Glutamatergic neuron (in vitro differentiated cells): Measurements from ENCODE around the gene ATG9A. TPM values are rescaled to one million over a fixed set of nuclear protein-coding genes. Genes with fewer than 3 reads are reported as not detected.
"Not testable (repeated sequence)": the region's sequence is repeated elsewhere in the genome, so short reads cannot be mapped to it uniquely, and the experiment has no call there.

Experiments
- DNase-seq: peaks from one replicate; pipeline ENCODE4 v3.0.0; 2022
- H3K27ac Mint-ChIP-seq: one replicate; pipeline ENCODE4 v1.8.0; 2020; ENCODE audit warnings: mild to moderate bottlenecking, mixed read lengths, inconsistent platforms; ENCODE audit not compliant: unreplicated experiment
- H3K27me3 Mint-ChIP-seq: one replicate; pipeline ENCODE4 v1.8.0; 2020; ENCODE audit warnings: mild to moderate bottlenecking, moderate library complexity, mixed read lengths, inconsistent platforms; ENCODE audit not compliant: unreplicated experiment
- H3K36me3 Mint-ChIP-seq: one replicate; pipeline ENCODE4 v1.8.0; 2020; ENCODE audit warnings: mild to moderate bottlenecking, mixed read lengths, inconsistent platforms; ENCODE audit not compliant: unreplicated experiment
- H3K4me1 Mint-ChIP-seq: one replicate; pipeline ENCODE4 v1.8.0; 2020; ENCODE audit warnings: mild to moderate bottlenecking, low read depth, mixed read lengths, inconsistent platforms; ENCODE audit not compliant: unreplicated experiment
- H3K4me3 Mint-ChIP-seq: one replicate; pipeline ENCODE4 v1.8.0; 2020; ENCODE audit warnings: mild to moderate bottlenecking, mixed read lengths, inconsistent platforms; ENCODE audit not compliant: unreplicated experiment
- H3K9me3 Mint-ChIP-seq: one replicate; pipeline ENCODE4 v1.8.0; 2020; ENCODE audit warnings: mild to moderate bottlenecking, moderate library complexity, mixed read lengths, inconsistent platforms; ENCODE audit not compliant: unreplicated experiment
- total RNA-seq: library from RNA; stranded (reverse); fragmentation: NEBNext Ultra II Directional; extraction: Animal tissue kit (Norgen Biotek cat#: 25700); gene quantifications from one replicate; pipeline ENCODE4 v1.2.1, GENCODE V29; 2021; ENCODE audit not compliant: unreplicated experiment
- TF ChIP-seq, protein P1 (sequence below): fragments of 200-600 bp; sonication (generic); IDR thresholded peaks from one replicate; pipeline ENCODE4 v1.5.0; 2021; ENCODE audit not compliant: partially characterized antibody, unreplicated experiment

ATG9A gene
- total RNA-seq, 1 donor from 2014 or later: 80.4 TPM

DNA sequence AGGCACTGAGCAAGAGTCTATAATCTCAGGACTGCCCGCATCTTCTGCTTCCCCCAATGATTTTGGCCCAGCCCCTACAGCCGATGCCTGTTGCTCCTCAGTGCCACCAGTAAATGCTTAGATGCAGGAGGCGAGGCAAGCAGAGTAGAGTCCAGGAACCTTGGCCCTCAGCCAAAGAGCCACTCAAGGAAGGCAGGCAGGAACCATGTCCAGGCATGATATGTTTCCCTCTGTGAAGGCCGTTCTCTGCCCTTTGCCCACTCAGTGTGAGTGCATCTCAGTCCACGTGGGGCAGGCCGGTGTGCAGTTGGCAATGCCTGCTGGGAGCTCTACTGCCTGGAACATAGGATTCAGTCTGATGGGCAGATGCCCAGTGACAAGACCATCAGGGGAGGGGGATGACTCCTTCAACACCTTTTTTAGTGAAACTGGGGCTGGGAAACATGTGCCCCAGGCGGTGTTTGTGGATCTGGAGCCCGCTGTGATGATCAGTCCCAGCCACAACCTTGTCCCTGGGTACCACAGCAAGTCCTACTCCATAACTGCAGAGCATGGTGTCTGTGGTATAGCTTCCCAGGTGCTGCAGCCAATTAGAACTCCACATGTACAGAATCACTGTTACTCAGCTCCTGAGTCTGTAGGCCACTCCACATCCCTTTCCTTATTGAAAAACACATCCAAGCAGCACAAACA is 40.1 kb upstream of the ATG9A start:
- H3K4me3 Mint-ChIP-seq: no peak overlapping the region
- H3K27ac Mint-ChIP-seq: no peak overlapping the region
- H3K36me3 Mint-ChIP-seq: no peaks in the 10 kb centered on the region
- peaks cover 8% of the 10 kb centered on the region for H3K27me3 Mint-ChIP-seq
- TF ChIP-seq, protein P1, sequence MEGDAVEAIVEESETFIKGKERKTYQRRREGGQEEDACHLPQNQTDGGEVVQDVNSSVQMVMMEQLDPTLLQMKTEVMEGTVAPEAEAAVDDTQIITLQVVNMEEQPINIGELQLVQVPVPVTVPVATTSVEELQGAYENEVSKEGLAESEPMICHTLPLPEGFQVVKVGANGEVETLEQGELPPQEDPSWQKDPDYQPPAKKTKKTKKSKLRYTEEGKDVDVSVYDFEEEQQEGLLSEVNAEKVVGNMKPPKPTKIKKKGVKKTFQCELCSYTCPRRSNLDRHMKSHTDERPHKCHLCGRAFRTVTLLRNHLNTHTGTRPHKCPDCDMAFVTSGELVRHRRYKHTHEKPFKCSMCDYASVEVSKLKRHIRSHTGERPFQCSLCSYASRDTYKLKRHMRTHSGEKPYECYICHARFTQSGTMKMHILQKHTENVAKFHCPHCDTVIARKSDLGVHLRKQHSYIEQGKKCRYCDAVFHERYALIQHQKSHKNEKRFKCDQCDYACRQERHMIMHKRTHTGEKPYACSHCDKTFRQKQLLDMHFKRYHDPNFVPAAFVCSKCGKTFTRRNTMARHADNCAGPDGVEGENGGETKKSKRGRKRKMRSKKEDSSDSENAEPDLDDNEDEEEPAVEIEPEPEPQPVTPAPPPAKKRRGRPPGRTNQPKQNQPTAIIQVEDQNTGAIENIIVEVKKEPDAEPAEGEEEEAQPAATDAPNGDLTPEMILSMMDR: no peak
- DNase-seq: no peak
- no peaks in the 10 kb centered on the region for H3K4me1 Mint-ChIP-seq
- peaks cover 6% of the 10 kb centered on the region for H3K9me3 Mint-ChIP-seq

DNA sequence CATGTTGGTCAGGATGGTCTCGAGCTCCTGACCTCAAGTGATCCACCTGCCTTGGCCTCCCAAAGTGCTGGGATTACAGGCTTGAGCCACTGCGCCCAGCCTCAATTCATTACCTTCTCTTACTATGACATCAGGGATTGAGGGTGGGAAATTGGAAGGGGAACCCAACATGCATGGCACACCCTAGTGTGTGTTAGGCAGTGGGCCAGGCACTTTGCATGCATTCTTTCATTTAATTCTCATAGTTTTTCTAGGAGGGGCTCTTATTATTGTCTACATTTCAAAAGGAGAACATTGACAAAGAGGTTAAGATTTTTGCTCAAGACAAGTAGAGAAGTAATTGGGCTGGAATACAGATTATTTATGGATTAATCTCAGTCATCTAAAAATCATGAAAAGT is 38.9 kb upstream of the ATG9A start:
- H3K4me1 Mint-ChIP-seq: no peaks in the 10 kb centered on the region
- H3K9me3 Mint-ChIP-seq: peaks cover 4% of the 10 kb centered on the region
- H3K27ac Mint-ChIP-seq: no peak overlapping the region
- H3K4me3 Mint-ChIP-seq: no peak overlapping the region
- TF ChIP-seq, protein P1: no peak
- no peak for DNase-seq
- no peaks in the 10 kb centered on the region for H3K36me3 Mint-ChIP-seq
- peaks cover 6% of the 10 kb centered on the region for H3K27me3 Mint-ChIP-seq

DNA sequence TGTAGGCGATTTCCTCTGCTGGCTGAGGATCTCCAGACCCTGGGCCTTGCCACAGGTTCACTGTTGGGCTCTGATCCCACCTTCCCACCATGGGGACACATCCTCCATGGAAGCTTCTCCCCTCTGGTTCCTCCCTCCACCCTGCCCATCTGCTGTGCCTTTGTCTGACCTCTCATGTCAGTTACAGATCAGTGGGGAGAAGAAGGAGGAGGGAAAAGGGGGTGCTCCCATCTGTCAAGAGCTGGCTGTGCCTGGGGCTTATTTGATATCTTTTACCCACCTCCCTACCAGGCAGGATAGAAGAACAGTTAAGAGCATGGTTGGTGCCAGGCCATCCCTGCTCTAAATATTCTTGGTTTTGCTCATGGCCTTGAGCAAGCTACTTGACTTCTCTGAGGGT is 37.5 kb upstream of the ATG9A start:
- H3K36me3 Mint-ChIP-seq: no peaks in the 10 kb centered on the region
- DNase-seq: no peak
- no peaks in the 10 kb centered on the region for H3K4me1 Mint-ChIP-seq
- peaks cover 3% of the 10 kb centered on the region for H3K9me3 Mint-ChIP-seq
- H3K27ac Mint-ChIP-seq: no peak overlapping the region
- H3K4me3 Mint-ChIP-seq: no peak overlapping the region
- TF ChIP-seq, protein P1: no peak
- peaks cover 6% of the 10 kb centered on the region for H3K27me3 Mint-ChIP-seq

DNA sequence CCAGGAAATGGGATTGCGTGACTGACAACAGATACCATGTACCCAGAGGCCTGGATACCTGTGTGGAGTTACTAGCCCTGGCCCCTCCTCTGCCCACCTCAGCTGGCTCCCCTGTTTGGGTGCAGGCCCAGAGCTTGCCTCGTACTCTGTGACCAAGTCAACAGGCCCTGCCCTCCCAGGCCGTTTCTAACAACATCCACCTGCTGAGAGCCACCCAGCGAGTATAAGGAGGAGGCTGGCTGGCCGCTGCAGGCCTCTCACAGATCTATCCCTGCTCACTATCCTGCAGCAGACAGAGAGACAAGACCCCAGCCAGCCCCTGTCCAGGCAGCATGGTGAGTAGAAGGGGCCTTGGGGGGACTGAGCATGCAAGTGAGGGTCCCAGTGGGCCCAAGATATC is 36.8 kb upstream of the ATG9A start:
- no peak for DNase-seq
- H3K36me3 Mint-ChIP-seq: no peaks in the 10 kb centered on the region
- H3K4me3 Mint-ChIP-seq: no peak overlapping the region
- H3K27me3 Mint-ChIP-seq: peaks cover 8% of the 10 kb centered on the region
- no peak overlapping the region for H3K27ac Mint-ChIP-seq
- TF ChIP-seq, protein P1: no peak
- H3K9me3 Mint-ChIP-seq: peaks cover 1% of the 10 kb centered on the region
- H3K4me1 Mint-ChIP-seq: no peaks in the 10 kb centered on the region

DNA sequence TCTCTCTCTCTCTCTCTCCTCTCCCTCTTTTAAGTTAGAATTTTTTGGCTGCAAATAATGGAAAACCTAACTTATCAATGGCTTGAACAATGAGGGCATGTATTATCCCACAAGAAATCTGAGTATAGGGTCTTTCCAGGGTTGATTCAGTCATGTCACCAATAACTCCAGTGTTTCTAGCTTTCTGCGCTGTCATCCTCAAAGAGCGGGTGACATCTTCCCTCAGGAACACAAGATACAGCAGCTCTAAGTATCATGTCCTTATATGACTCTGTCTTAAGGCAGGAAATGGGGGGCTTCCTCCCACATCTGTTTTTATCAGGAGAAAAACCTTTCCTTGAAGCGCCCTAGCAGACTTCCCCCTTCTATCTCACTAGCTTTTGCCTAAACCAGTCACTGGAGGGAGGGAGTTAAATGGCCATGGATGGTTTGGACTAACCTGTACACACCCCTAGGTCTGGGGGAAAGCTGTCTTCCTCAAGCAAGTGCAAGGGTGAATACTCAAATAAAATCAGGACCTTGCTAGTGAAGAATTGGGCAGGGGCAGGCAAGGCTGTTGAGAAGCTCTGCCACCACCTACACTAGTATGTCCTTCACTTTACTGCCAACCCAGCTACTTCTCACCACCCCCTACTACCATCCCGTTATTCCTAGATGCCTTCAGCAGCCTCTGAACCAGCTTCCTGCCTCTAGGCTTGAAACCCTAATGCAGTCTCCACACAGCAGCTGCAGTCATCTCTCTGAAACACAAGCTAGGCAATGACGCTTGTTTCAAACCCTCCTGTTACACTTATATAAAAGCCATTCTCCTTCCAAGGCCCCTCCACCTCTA is 31.8 kb upstream of the ATG9A start:
- H3K27me3 Mint-ChIP-seq: peaks cover 5% of the 10 kb centered on the region
- DNase-seq: no peak
- TF ChIP-seq, protein P1: no peak

DNA sequence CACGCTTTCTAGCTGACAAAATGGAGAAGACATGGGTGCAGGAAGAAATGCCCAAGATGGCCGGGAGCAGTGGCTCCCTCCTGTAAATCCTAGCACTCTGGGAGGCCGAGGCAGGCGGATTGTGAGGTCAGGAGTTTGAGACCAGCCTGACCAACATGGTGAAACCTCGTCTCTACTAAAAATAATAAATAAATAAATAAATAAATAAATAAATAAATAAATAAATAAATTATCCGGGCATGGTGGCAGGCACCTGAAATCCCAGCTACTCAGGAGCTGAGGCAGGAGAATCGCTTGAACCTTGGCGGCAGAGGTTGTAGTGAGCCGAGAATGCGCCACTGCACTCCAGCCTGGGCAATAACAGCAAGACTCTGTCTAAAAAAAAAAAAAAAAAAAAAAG is 29.5 kb upstream of the ATG9A start:
- not testable (repeated sequence) for H3K9me3 Mint-ChIP-seq, DNase-seq, H3K4me1 Mint-ChIP-seq, H3K4me3 Mint-ChIP-seq, H3K27ac Mint-ChIP-seq, H3K36me3 Mint-ChIP-seq
- peaks cover 10% of the 10 kb centered on the region for H3K27me3 Mint-ChIP-seq

More for the DNA sequence above, 31.8 kb upstream of the ATG9A start:
- no peak overlapping the region for H3K4me3 Mint-ChIP-seq
- H3K36me3 Mint-ChIP-seq: no peaks in the 10 kb centered on the region
- H3K4me1 Mint-ChIP-seq: no peaks in the 10 kb centered on the region
- no peak overlapping the region for H3K27ac Mint-ChIP-seq
- H3K9me3 Mint-ChIP-seq: peaks cover 4% of the 10 kb centered on the region
